HUES6 (cell line): ENCODE results near the gene ENTPD3.
"Not testable (repeated sequence)": the region's sequence is repeated elsewhere in the genome, so short reads cannot be mapped to it uniquely, and the experiment has no call there.

Experiments
- H3K27ac ChIP-seq: 2 replicates; pipeline ENCODE4 v1.7.0; 2013; ENCODE audit warnings: low read depth, mild to moderate bottlenecking, low read length, inconsistent platforms
- H3K27me3 ChIP-seq: 2 replicates; pipeline ENCODE4 v1.6.1; 2013; ENCODE audit warnings: low read length; ENCODE audit not compliant: control insufficient read depth, insufficient read depth
- H3K36me3 ChIP-seq: 2 replicates; pipeline ENCODE4 v1.6.1; 2013; ENCODE audit warnings: low read length; ENCODE audit not compliant: control insufficient read depth, insufficient read depth
- H3K4me1 ChIP-seq: 2 replicates; pipeline ENCODE4 v1.6.1; 2013; ENCODE audit warnings: low read length; ENCODE audit not compliant: control insufficient read depth, insufficient read depth
- H3K4me3 ChIP-seq: 2 replicates; pipeline ENCODE4 v1.5.1; 2013; ENCODE audit warnings: low read depth, low read length
- H3K9ac ChIP-seq: one replicate; pipeline ENCODE4 v1.6.1; 2013; ENCODE audit warnings: mild to moderate bottlenecking, low read length
- H3K9me3 ChIP-seq: 2 replicates; pipeline ENCODE4 v1.6.1; 2013; ENCODE audit warnings: low read depth, low read length; ENCODE audit not compliant: control insufficient read depth, insufficient read depth

ENTPD3 gene

GRCh38 chr3:40451551-40451950 lies 64.6 kb downstream of the ENTPD3 start:
- Histone ChIP-seq H3K9me3 (no peaks in the 10 kb centered on the region), H3K27me3 (no peaks in the 10 kb centered on the region), H3K4me3 (no peak overlapping the region), H3K4me1 (peaks cover 3% of the 10 kb centered on the region; the same call in 1 of the 2 replicates), H3K9ac (no peak overlapping the region), H3K36me3 (no peaks in the 10 kb centered on the region), H3K27ac (no peak overlapping the region)

DNA sequence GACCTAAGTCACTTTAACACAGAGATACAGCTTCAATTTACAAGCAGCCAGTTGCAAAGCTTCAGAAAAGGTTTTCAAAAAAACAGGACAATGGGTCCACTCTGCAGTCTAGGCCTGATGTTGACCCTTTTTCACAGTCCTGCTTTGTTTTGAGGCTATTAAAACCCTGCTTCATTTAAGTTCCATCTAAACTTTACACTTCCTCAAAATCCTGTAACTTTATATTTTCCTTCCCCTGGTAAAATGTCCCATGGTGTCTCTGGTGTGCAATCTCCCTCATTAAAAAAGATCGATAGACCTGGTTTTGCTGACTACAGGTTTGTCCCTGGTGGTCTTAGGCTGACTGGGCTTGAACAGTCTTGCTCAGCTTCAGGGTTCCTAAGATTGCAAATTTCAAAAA lies 65.1 kb downstream of the ENTPD3 start:
- Histone ChIP-seq H3K9me3 (no peaks in the 10 kb centered on the region), H3K27ac (no peak overlapping the region), H3K4me3 (peak overlapping the region; percentile 89), H3K4me1 (peaks cover 3% of the 10 kb centered on the region; the same call in 1 of the 2 replicates), H3K9ac (no peak overlapping the region), H3K27me3 (no peaks in the 10 kb centered on the region), H3K36me3 (no peaks in the 10 kb centered on the region)

GRCh38 chr3:40452562-40452875 lies 65.5 kb downstream of the ENTPD3 start:
- Histone ChIP-seq H3K27ac (peak overlapping the region; percentile 10; the same call in 1 of the 2 replicates), H3K4me3 (peak overlapping the region; percentile 89), H3K36me3 (peaks cover 2% of the 10 kb centered on the region; the same call in 1 of the 2 replicates), H3K9ac (peak overlapping the region; percentile 85), H3K4me1 (peaks cover 3% of the 10 kb centered on the region; the same call in 1 of the 2 replicates), H3K9me3 (no peaks in the 10 kb centered on the region), H3K27me3 (no peaks in the 10 kb centered on the region)

- no peaks in the 10 kb centered on the region for H3K9me3 ChIP-seq
These were observed 66.1 kb downstream of the ENTPD3 start for GRCh38 chr3:40452876-40453730.

GRCh38 chr3:40453933-40454332 lies 66.9 kb downstream of the ENTPD3 start:
- peak overlapping the region; percentile 89 for H3K4me3 ChIP-seq
- peaks cover 17% of the 10 kb centered on the region for H3K36me3 ChIP-seq
- H3K27ac ChIP-seq: no peak overlapping the region
- H3K4me1 ChIP-seq: peaks cover 9% of the 10 kb centered on the region; the same call in 1 of the 2 replicates
- no peaks in the 10 kb centered on the region for H3K27me3 ChIP-seq
- no peaks in the 10 kb centered on the region for H3K9me3 ChIP-seq
- H3K9ac ChIP-seq: peak overlapping the region; percentile 32

More at GRCh38 chr3:40452876-40453730, 66.1 kb downstream of the ENTPD3 start:
- Histone ChIP-seq H3K27ac (peak overlapping the region; percentile 10; the same call in 1 of the 2 replicates), H3K27me3 (no peaks in the 10 kb centered on the region), H3K4me1 (peaks cover 4% of the 10 kb centered on the region; the same call in 1 of the 2 replicates), H3K9ac (peak overlapping the region; percentile 85), H3K36me3 (peaks cover 8% of the 10 kb centered on the region), H3K4me3 (peak overlapping the region; percentile 89)

GRCh38 chr3:40455328-40455727 lies 68.3 kb downstream of the ENTPD3 start:
- Histone ChIP-seq H3K4me1 (peaks cover 9% of the 10 kb centered on the region; the same call in 1 of the 2 replicates), H3K4me3 (no peak overlapping the region), H3K9me3 (no peaks in the 10 kb centered on the region), H3K36me3 (peaks cover 29% of the 10 kb centered on the region), H3K9ac (no peak overlapping the region), H3K27me3 (no peaks in the 10 kb centered on the region), H3K27ac (no peak overlapping the region)

DNA sequence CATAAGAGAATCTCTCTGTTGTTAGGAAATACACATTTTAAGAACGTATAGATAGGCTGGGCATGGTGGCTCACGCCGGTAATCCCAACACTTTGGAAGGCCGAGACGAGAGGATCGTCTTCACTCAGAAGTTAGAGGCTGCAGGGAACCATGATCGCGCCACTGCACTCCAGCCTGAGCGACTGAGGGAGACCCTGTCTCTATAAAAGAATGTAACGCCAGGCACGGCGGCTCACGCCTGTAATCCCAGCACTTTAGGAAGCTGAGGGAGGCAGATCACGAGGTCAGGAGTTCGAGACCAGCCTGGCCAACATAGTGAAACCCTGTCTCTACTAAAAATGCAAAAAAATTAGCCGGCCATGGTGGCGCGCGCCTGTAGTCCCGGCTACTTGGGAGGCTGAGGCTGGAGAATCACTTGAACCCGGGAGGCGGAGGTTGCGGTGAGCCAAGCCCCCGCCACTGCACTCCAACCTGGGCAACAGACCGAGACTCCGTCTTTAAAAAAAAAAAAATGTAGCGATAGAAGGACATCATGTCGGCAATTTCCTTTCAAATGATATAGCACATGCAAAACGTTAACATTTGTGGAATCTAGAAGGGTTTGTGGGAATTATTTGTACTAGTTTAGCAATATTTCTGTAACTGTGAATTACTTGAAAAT lies 69.4 kb downstream of the ENTPD3 start:
- no peaks in the 10 kb centered on the region for H3K27me3 ChIP-seq
- H3K9me3 ChIP-seq: no peaks in the 10 kb centered on the region
- H3K36me3 ChIP-seq: peaks cover 40% of the 10 kb centered on the region
- peak overlapping the region; percentile 83 for H3K4me3 ChIP-seq
- peak overlapping the region; percentile 92 for H3K9ac ChIP-seq
- H3K27ac ChIP-seq: peak overlapping the region; percentile 94
- H3K4me1 ChIP-seq: peaks cover 9% of the 10 kb centered on the region; the same call in 1 of the 2 replicates

DNA sequence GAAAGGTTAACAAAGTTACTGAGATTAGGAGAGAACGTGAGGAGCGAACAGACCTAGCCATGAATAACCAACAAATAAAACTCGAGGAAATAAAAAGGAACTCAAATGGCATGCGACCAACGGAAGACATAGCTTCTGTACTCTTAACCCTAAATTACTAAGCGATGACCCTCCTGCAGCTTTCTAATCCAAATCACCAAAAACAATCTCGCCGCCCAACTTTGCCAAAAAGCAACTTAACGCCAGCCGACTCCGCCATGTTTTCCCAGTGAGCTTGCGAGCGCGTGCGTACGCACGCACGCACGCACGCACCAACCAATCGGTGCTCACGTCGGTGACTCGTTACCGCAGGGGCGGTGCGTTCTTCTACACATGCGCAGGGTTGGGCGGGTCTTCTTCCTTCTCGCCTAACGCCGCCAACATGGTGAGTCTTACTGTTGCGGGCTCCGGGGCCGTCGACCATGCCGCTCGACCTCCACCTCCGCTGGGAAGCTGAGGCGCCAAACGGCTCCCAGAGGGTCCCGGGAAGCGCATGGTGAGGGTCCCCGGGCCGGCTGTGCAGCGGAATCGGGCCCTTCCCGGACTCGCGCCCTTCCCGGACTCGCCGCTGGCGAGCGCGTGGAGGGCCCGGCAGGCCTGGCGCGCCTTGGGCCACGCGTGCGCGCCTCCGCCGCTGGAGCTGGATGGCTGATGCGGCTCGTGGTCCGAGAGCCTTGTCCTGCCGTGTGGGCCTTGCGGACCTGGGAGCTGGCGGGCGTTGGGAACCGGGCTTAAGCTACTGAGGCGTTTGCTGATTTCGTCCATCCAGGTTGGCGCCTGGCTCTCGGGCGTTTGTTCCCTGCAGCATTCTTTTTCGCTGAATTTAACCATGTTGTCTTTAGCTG lies 70.2 kb downstream of the ENTPD3 start, which contains the start of gene RPL14:
TSS of gene RPL14 (plus strand) at position 400 of the 884 bp plus-strand sequence. CDS start at position 533, 133 bp downstream.
- Histone ChIP-seq H3K27ac (peak within 1 kb of the TSS; percentile 94), H3K4me1 (peaks cover 8% of the 10 kb centered on the region; the same call in 1 of the 2 replicates), H3K36me3 (peaks cover 48% of the 10 kb centered on the region), H3K27me3 (no peaks in the 10 kb centered on the region), H3K9ac (peak within 1 kb of the TSS; percentile 92), H3K4me3 (peak within 1 kb of the TSS; percentile 83), H3K9me3 (no peaks in the 10 kb centered on the region)

GRCh38 chr3:40458473-40458872 lies 71.5 kb downstream of the ENTPD3 start:
- no peak overlapping the region for H3K27ac ChIP-seq
- H3K4me3 ChIP-seq: peak overlapping the region; percentile 83
- H3K36me3 ChIP-seq: peaks cover 60% of the 10 kb centered on the region
- H3K9me3 ChIP-seq: no peaks in the 10 kb centered on the region
- peak overlapping the region; percentile 92 for H3K9ac ChIP-seq
- no peaks in the 10 kb centered on the region for H3K27me3 ChIP-seq
- H3K4me1 ChIP-seq: 0 out of 2 replicates have a peak, but pooled peaks cover 5% of the 10 kb centered on the region

GRCh38 chr3:40460481-40460880 lies 73.5 kb downstream of the ENTPD3 start:
- H3K4me1 ChIP-seq, H3K9me3 ChIP-seq, H3K9ac ChIP-seq, H3K4me3 ChIP-seq, H3K27ac ChIP-seq, H3K27me3 ChIP-seq: not testable (repeated sequence)
- peaks cover 76% of the 10 kb centered on the region for H3K36me3 ChIP-seq
